ENCODE results near the gene UMODL1. TPM values are rescaled to one million over a fixed set of nuclear protein-coding genes. Genes with fewer than 3 reads are reported as not detected.

UMODL1 gene
- total RNA-seq, 1 experiment from 2014 or later = 0.20 TPM

DNA sequence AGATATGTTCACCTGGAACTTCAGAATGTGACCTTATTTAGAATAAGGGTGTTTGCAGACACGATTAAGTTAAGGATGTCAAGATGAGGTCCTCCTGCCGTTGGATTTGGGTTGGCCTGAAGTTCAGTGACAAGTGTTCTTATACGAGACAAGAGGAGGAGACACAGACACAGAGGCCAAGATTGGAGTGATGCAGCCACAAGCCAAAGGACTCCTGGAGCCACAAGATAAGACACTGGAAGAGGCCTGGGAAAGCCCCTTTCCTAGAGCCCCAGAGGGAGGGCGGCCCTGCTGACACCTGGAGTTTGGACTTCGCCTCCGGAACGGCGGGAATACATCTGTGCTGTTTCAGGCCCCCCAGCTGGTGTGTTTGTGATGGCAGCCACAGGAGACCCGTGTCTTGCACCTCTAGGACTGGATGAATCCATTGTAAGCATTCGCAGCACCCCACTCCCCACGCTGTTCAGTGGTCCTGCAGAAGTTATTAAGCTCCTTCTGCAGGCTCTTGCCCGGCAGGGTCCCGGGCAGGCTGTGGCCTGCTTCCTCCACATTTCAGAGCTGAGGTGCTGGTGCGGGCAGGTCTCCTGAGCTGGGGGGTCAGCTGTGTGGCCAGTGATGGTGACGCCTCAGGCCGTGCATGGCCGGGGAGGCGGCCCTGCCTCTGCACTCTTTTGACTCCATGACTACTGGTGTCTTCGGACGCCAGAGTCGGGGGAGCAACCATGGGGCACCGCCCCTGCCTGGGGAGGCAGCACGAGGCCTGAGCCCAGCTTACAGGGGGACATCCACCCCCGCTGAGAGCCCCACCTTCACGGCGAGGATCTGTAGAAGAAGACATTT, 34.6 kb downstream of the UMODL1 start:
- Histone ChIP-seq H3K36me3 (ENCODE audit: control insufficient read depth, insufficient read depth, low read length) (no peaks in the 10 kb centered on the region; the same call in 1 of the 2 replicates), H3K4me3 (ENCODE audit: low read depth, low read length) (no peak overlapping the region), H3K9me3 (no peaks in the 10 kb centered on the region), H3K4me1 (peaks cover 73% of the 10 kb centered on the region), H3K27me3 (replicated peaks; ENCODE audit: control insufficient read depth, insufficient read depth, low read length) (no peaks in the 10 kb centered on the region)
- Mint-ChIP-seq H3K4me1 (ENCODE audit: low read depth, unreplicated experiment) (peaks cover 38% of the 10 kb centered on the region), H3K36me3 (ENCODE audit: insufficient read depth, unreplicated experiment) (peaks cover 4% of the 10 kb centered on the region), H3K27ac (ENCODE audit: unreplicated experiment) (peak overlapping the region; percentile 88), H3K27me3 (ENCODE audit: insufficient read depth, unreplicated experiment) (no peaks in the 10 kb centered on the region), H3K4me3 (ENCODE audit: unreplicated experiment) (no peak overlapping the region), H3K9me3 (ENCODE audit: unreplicated experiment) (no peaks in the 10 kb centered on the region)
- TF ChIP-seq, protein P1, sequence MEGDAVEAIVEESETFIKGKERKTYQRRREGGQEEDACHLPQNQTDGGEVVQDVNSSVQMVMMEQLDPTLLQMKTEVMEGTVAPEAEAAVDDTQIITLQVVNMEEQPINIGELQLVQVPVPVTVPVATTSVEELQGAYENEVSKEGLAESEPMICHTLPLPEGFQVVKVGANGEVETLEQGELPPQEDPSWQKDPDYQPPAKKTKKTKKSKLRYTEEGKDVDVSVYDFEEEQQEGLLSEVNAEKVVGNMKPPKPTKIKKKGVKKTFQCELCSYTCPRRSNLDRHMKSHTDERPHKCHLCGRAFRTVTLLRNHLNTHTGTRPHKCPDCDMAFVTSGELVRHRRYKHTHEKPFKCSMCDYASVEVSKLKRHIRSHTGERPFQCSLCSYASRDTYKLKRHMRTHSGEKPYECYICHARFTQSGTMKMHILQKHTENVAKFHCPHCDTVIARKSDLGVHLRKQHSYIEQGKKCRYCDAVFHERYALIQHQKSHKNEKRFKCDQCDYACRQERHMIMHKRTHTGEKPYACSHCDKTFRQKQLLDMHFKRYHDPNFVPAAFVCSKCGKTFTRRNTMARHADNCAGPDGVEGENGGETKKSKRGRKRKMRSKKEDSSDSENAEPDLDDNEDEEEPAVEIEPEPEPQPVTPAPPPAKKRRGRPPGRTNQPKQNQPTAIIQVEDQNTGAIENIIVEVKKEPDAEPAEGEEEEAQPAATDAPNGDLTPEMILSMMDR (IDR thresholded peaks at IDR 0.05; ENCODE audit: insufficient read depth in 1 of 2, low read depth in 1 of 2, low read length in 1 of 2, severe bottlenecking in 1 of 2, unreplicated experiment in 1 of 2) = no peak
- POLR2A ChIA-PET = no interaction called here
- intact Hi-C loops (cut with micrococcal nuclease; ENCODE audit: unreplicated experiment) = no loop called here
- peak in 1 of 2 experiments; percentile 33 for DNase-seq
- CTCF ChIA-PET = interaction anchor here (1.6 kb wide), 1 partner anchor 11 kb away, joined by 5 read pairs; no protein-coding TSS in a partner anchor
- no TSS peak for BruUV-seq (replicated peaks)

- H3K4me1 Mint-ChIP-seq (ENCODE audit: low read depth, unreplicated experiment) = peaks cover 38% of the 10 kb centered on the region
- CTCF ChIA-PET = interaction anchor here (1.6 kb wide), 1 partner anchor 11 kb away, joined by 5 read pairs; no protein-coding TSS in a partner anchor
- no peak for DNase-seq
- no peaks in the 10 kb centered on the region for H3K9me3 Mint-ChIP-seq (ENCODE audit: unreplicated experiment)
- no TSS peak for BruUV-seq (replicated peaks)
- H3K4me1 ChIP-seq = peaks cover 68% of the 10 kb centered on the region
- POLR2A ChIA-PET = no interaction called here
- no peaks in the 10 kb centered on the region for H3K27me3 Mint-ChIP-seq (ENCODE audit: insufficient read depth, unreplicated experiment)
- H3K36me3 Mint-ChIP-seq (ENCODE audit: insufficient read depth, unreplicated experiment) = peaks cover 4% of the 10 kb centered on the region
- H3K4me3 ChIP-seq (ENCODE audit: low read depth, low read length) = no peak overlapping the region
- TF ChIP-seq, protein P1 (IDR thresholded peaks at IDR 0.05; ENCODE audit: insufficient read depth in 1 of 2, low read depth in 1 of 2, low read length in 1 of 2, severe bottlenecking in 1 of 2, unreplicated experiment in 1 of 2) = no peak
- H3K9me3 ChIP-seq = no peaks in the 10 kb centered on the region
- H3K27me3 ChIP-seq (replicated peaks; ENCODE audit: control insufficient read depth, insufficient read depth, low read length) = no peaks in the 10 kb centered on the region
- intact Hi-C loops (cut with micrococcal nuclease; ENCODE audit: unreplicated experiment) = no loop called here
- no peaks in the 10 kb centered on the region; the same call in 1 of the 2 replicates for H3K36me3 ChIP-seq (ENCODE audit: control insufficient read depth, insufficient read depth, low read length)
- H3K27ac Mint-ChIP-seq (ENCODE audit: unreplicated experiment) = no peak overlapping the region
- no peak overlapping the region for H3K4me3 Mint-ChIP-seq (ENCODE audit: unreplicated experiment)
Measured at GRCh38 chr21:42106425-42106824, 35.3 kb downstream of the UMODL1 start.

- no peak overlapping the region for H3K27ac Mint-ChIP-seq (ENCODE audit: unreplicated experiment)
- Histone ChIP-seq H3K36me3 (ENCODE audit: control insufficient read depth, insufficient read depth, low read length) (no peaks in the 10 kb centered on the region; the same call in 1 of the 2 replicates), H3K4me1 (peaks cover 59% of the 10 kb centered on the region), H3K27me3 (replicated peaks; ENCODE audit: control insufficient read depth, insufficient read depth, low read length) (no peaks in the 10 kb centered on the region), H3K9me3 (no peaks in the 10 kb centered on the region), H3K4me3 (ENCODE audit: low read depth, low read length) (no peak overlapping the region)
- intact Hi-C loops (cut with micrococcal nuclease; ENCODE audit: unreplicated experiment) = loop anchor here (1.0 kb wide), 1 partner anchor 101 kb away; no protein-coding TSS in a partner anchor
- H3K4me3 Mint-ChIP-seq (ENCODE audit: unreplicated experiment) = no peak overlapping the region
- no TSS peak for BruUV-seq (replicated peaks)
- POLR2A ChIA-PET = no interaction called here
- H3K4me1 Mint-ChIP-seq (ENCODE audit: low read depth, unreplicated experiment) = peaks cover 31% of the 10 kb centered on the region
- H3K9me3 Mint-ChIP-seq (ENCODE audit: unreplicated experiment) = no peaks in the 10 kb centered on the region
- TF ChIP-seq, protein P1 (IDR thresholded peaks at IDR 0.05; ENCODE audit: insufficient read depth in 1 of 2, low read depth in 1 of 2, low read length in 1 of 2, severe bottlenecking in 1 of 2, unreplicated experiment in 1 of 2) = peak in 1 of 2 experiments; percentile 8
- peaks cover 4% of the 10 kb centered on the region for H3K36me3 Mint-ChIP-seq (ENCODE audit: insufficient read depth, unreplicated experiment)
- no peak for DNase-seq
- no peaks in the 10 kb centered on the region for H3K27me3 Mint-ChIP-seq (ENCODE audit: insufficient read depth, unreplicated experiment)
- CTCF ChIA-PET = interaction anchor here (0.6 to 2.5 kb wide), 13 partner anchors 9 to 291 kb away, joined by 3 to 30 read pairs (median 4); partner anchors contain the start of gene ZBTB21
Measured at GRCh38 chr21:42107177-42107880, 36.2 kb downstream of the UMODL1 start.
